ENCODE results near the gene TINAG.

- TF ChIP-seq POLR2A (IDR thresholded peaks at IDR 0.05) (no peak), CTCF (IDR thresholded peaks at IDR 0.05) (no peak)
These were observed 8.5 kb upstream of the TINAG start for GRCh38 chr6:54299542-54300269.

Data from lower leg skin (tissue), 3 donors.